Measurements from ENCODE around the gene TTBK1. TPM values are rescaled to one million over a fixed set of nuclear protein-coding genes. Genes with fewer than 3 reads are reported as not detected.

Gene TTBK1
- total and polyA plus RNA-seq, 10 of the 15 experiments (the other 5 are each of a cell fraction or from before 2014, with no cell fraction given), result 0.05 to 0.27 TPM; not detected in 8

DNA sequence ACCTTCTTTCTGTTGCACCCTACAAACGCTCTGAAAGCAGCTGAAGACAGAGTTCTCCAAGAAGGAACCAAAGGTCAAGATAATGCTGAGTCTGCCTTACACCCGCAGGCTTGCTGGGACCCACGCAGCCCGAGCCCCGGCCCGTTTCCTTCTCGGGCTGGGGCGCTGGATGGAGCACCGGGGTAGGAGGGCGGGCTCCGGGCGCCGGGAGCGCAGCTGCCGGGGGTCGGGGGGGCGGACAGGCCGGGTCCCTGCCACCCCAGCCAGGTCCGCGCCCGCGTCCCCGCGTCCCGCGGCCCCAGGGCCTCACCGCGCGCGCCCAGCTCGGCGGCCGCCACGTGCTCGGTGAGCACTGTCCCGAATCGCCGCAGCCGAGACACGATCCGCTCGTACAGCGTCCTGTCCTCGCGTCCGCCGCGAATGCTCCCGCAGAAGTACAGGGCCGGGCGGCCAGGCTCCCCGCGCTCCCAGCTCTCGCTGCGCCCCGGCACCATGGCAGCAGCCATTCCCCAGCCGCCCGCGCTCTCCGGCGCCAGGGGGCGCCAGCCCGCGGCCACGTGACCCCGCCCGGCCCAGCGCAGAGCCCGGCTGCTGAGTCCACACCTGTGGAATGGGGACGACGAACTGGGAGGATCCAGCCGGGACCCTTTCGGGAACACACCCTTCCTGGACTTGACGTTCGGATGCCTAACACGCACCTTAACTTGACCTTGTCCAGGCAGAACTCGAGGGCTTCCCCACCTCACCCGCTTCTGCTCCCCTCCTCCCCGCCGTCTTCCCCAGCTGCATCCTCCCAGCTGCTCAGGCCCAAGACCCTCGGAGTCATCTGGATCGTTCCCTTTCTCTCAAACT lies 14.1 kb upstream of the TTBK1 start, which contains the start of gene DNPH1 (continued):
- TF ChIP-seq ZBTB33 (IDR thresholded peaks at IDR 0.05), result no peak
- TF ChIP-seq POU2F2 (IDR thresholded peaks at IDR 0.05; ENCODE audit: borderline replicate concordance, low read depth, low read length), result peak; percentile 67; the same call in 1 of the 3 replicates
- no peak for TF ChIP-seq EZH2 (IDR thresholded peaks at IDR 0.05; ENCODE audit: borderline replicate concordance, control insufficient read depth, low read depth, low read length)
- no peak for TF ChIP-seq NBN (IDR thresholded peaks at IDR 0.05)
- TF ChIP-seq CBX5 (IDR thresholded peaks at IDR 0.05; ENCODE audit: low read depth), result no peak
- peak; percentile 98 for TF ChIP-seq LARP7 (IDR thresholded peaks at IDR 0.05)

DNA sequence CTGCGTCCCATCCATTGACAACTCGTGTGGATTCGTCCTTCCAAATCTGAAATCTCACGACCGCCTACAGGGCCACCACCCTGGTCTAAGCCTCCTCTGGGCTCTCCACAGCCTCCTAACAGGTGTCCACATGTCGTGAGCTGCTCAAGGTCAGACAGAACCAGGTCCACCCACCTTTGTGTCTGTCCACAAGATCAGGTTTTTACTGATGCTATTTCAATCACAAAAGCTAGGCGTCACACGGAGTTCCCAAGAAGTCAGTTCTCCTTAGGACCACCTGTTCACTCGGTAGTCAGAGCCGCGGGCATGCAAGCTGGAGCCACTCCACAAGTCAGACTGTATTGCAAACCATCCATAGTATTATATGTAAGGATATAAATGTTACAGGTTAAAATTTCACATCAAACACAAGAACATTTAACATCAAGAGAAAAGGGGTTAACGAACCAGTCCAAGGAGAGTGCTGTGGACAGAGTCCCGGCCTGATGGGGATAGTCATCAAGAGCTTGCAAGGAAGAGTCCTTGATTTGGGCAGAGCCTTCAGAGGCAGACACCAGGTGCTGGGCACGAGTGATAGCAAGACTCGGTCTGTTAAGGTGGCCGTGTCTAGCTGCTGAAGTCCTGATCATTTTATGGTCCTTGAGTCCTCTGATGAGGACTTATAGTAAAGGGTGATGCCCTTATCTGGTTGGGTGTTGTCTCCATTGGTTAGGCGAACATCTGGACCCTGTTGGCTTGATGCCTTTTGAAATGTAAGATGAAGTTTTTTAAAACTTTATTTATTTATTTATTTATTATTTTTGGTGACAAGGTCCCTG lies 13.3 kb upstream of the TTBK1 start:
- no TSS peak for BruUV-seq (replicated peaks)
- ChIA-PET SMC1A (ENCODE audit: uncharacterized antibody, unreplicated experiment) (interaction anchor here (0.5 to 3.0 kb wide), 6 partner anchors 17 to 849 kb away, joined by 3 to 11 read pairs (median 3); no protein-coding TSS in a partner anchor), RAD21 (ENCODE audit: unreplicated experiment) (interaction anchor here (0.6 to 2.1 kb wide), 5 partner anchors 18 to 278 kb away, joined by 3 to 5 read pairs (median 4); no protein-coding TSS in a partner anchor), POLR2A (interaction anchor here (0.5 to 1.4 kb wide), 5 partner anchors 11 to 400 kb away, joined by 3 to 6 read pairs (median 4); no protein-coding TSS in a partner anchor), CTCF (interaction anchor here (0.6 to 2.7 kb wide), 21 partner anchors 8 to 579 kb away, joined by 3 to 19 read pairs (median 5); partner anchors contain the start of gene CUL9)
- no peak overlapping the region for H3K27ac ChIP-seq (ENCODE audit: control insufficient read depth, insufficient read depth)
- in situ Hi-C loops (cut with MboI), result no loop called here
- ATAC-seq (peak; percentile 2; the same call in 2 of the 3 replicates), FAIRE-seq (no peak), DNase-seq (ENCODE audit: low read depth, low spot score) (no peak)
- no peaks in the 10 kb centered on the region for H4K20me1 ChIP-seq (ENCODE audit: control insufficient read depth, insufficient read depth)
- H3K4me3 ChIP-seq, result no peak overlapping the region
- no peaks in the 10 kb centered on the region; a peak in 1 of 4 replicates for H3K27me3 ChIP-seq (replicated peaks in 1 of 2; ENCODE audit: control insufficient read depth in 2 of 2, insufficient read depth in 2 of 2, low read length in 1 of 2)
- peak overlapping the region; percentile 81 for H3K4me2 ChIP-seq (ENCODE audit: control insufficient read depth, insufficient read depth)
- no peaks in the 10 kb centered on the region for H3K9me3 ChIP-seq (replicated peaks; ENCODE audit: control insufficient read depth, insufficient read depth, low read length)
- TF ChIP-seq, protein P1, sequence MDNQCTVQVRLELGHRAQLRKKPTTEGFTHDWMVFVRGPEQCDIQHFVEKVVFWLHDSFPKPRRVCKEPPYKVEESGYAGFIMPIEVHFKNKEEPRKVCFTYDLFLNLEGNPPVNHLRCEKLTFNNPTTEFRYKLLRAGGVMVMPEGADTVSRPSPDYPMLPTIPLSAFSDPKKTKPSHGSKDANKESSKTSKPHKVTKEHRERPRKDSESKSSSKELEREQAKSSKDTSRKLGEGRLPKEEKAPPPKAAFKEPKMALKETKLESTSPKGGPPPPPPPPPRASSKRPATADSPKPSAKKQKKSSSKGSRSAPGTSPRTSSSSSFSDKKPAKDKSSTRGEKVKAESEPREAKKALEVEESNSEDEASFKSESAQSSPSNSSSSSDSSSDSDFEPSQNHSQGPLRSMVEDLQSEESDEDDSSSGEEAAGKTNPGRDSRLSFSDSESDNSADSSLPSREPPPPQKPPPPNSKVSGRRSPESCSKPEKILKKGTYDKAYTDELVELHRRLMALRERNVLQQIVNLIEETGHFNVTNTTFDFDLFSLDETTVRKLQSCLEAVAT (IDR thresholded peaks at IDR 0.05), result 0 out of 2 replicates have a peak, but pooled peaks have one; percentile 6
- no peak for TF ChIP-seq MXI1 (IDR thresholded peaks at IDR 0.05; ENCODE audit: low read depth, low read length)
- TF ChIP-seq TAF1 (IDR thresholded peaks at IDR 0.05; ENCODE audit: borderline replicate concordance, low read depth, low read length), result no peak
- 71% methylated on average over 17 of the region's 17 CpGs for WGBS (ENCODE audit: insufficient coverage, insufficient replicate concordance, low lambda C conversion rate, missing lambda C conversion rate)
- H2AFZ ChIP-seq (ENCODE audit: control insufficient read depth, low read depth, low read length), result peak overlapping the region; percentile 64
- H3K4me1 ChIP-seq (ENCODE audit: control insufficient read depth, insufficient read depth, low read length), result peaks cover 16% of the 10 kb centered on the region
- peaks cover 15% of the 10 kb centered on the region for H3K79me2 ChIP-seq (ENCODE audit: control insufficient read depth, insufficient read depth, low read length)
- H3K9ac ChIP-seq (ENCODE audit: control insufficient read depth, insufficient read depth, low read length), result no peak overlapping the region
- intact Hi-C loops (cut with micrococcal nuclease; ENCODE audit: unreplicated experiment), result no loop called here
- H3K36me3 ChIP-seq (ENCODE audit: control insufficient read depth in 2 of 2, insufficient read depth in 2 of 2, low read length in 1 of 2), result no peaks in the 10 kb centered on the region

All from GM12878 (cell line).